Stomach (tissue), 9 donors: ENCODE results near the gene TTC7B. TPM values are rescaled to one million over a fixed set of nuclear protein-coding genes. Genes with fewer than 3 reads are reported as not detected.

Experiments
- DNase-seq, 2 donors: peaks; one replicate each; pipeline versions ENCODE4 v3.0.0 to v3.0.0-alpha.2; 2013 to 2019
- H3K27ac ChIP-seq, 5 donors: fragments of 200-600 bp in 4 of 5; sonication (generic) in 4 of 5; one replicate each; pipeline ENCODE4 v1.5.1; 2013 to 2019; ENCODE audit warnings: mild to moderate bottlenecking in 1 of 5, moderate library complexity in 1 of 5
- H3K27me3 ChIP-seq, 3 donors: fragments of 200-600 bp; sonication (generic); one replicate each; pipeline ENCODE4 v1.5.1; 2017 to 2019; ENCODE audit warnings: mixed run types in 1 of 3
- H3K36me3 ChIP-seq, 4 donors: fragments of 200-600 bp; sonication (generic); 1 replicate in 3 of 4; 2 replicates in 1 of 4; pipeline ENCODE4 v1.5.1; 2016 to 2019
- H3K4me1 ChIP-seq, 4 donors: fragments of 200-600 bp; sonication (generic); one replicate each; pipeline ENCODE4 v1.5.1; 2016 to 2019
- H3K4me3 ChIP-seq, 4 donors: fragments of 200-600 bp; sonication (generic) in 3 of 4; one replicate each; pipeline ENCODE4 v1.5.1; 2016 to 2019; ENCODE audit warnings: mild to moderate bottlenecking in 1 of 4
- H3K9me3 ChIP-seq, 4 donors: fragments of 200-600 bp; sonication (generic); one replicate each; pipeline ENCODE4 v1.5.1; 2016 to 2019
- EP300 ChIP-seq: sonication (generic); formaldehyde crosslinking; IDR thresholded peaks from one replicate; pipeline ENCODE4 v1.6.1; 2017; ENCODE audit warnings: antibody characterized with exemption
- POLR2A ChIP-seq, 4 donors: fragments of 450-650 bp; IDR thresholded peaks; one replicate each; pipeline ENCODE4 v1.6.1; 2016; ENCODE audit warnings: antibody characterized with exemption in 4 of 4, control low read depth in 2 of 4, mild to moderate bottlenecking in 1 of 4, moderate library complexity in 1 of 4
- POLR2AphosphoS5 ChIP-seq, 3 donors: sonication (generic); formaldehyde crosslinking; IDR thresholded peaks; one replicate each; pipeline ENCODE4 v1.6.1; 2016; ENCODE audit warnings: antibody characterized with exemption in 3 of 3
- WGBS, 5 donors: extraction: QIAGEN DNeasy Blood & Tissue Kit in 3 of 5; methylation state at CpG; one replicate each; pipeline versions ENCODE4 v1.1.5 to v1.1.7; 2013 to 2018; 5-methylcytosine and 5-hydroxymethylcytosine counted together
- intact Hi-C: fragments of 100-400 bp; cut with DNase I; formaldehyde crosslinking; loops from one replicate; pipeline ENCODE4 v1.15.1; 2023; ENCODE audit warnings: low total_unique reads
- polyA plus RNA-seq, 3 donors: library from polyadenylated mRNA; stranded (reverse); fragments of 200-250 nt; gene quantifications; one replicate each; pipeline ENCODE4 v1.2.3, GENCODE V29; 2013
- total RNA-seq, 5 donors: library from RNA; depleted of rRNA; stranded (reverse); fragments of >200 nt; gene quantifications; one replicate each; pipeline versions ENCODE4 v1.1.0 to v1.2.3, GENCODE V29; 2014 to 2016
- TF ChIP-seq, protein P1 (sequence below), 7 experiments: fragments of 450-650 bp in 4 of 7; fragments of 200-600 bp in 3 of 7; sonication (generic) in 3 of 7; IDR thresholded peaks; one replicate each; pipeline ENCODE4 v1.5.1; 2016 to 2019; ENCODE audit warnings: antibody characterized with exemption in 7 of 7, control low read depth in 2 of 7, mild to moderate bottlenecking in 1 of 7
- donor health status: healthy with polysubstance abuse.
- donor health status: Bipolar disorder and iron deficiency.
- donor health status: healthy.

Gene TTC7B
- total and polyA plus RNA-seq, 8 donors = 6.8 to 110 (median 17.7) TPM

GRCh38 chr14:90695997-90696660, 120.1 kb downstream of the TTC7B start:
- DNase-seq = no peak
- H3K27me3 ChIP-seq = no peaks in the 10 kb centered on the region
- H3K4me1 ChIP-seq = peaks cover 0 to 42% (median 28%) of the 10 kb centered on the region in 4 donors
- intact Hi-C loops = loop anchor here (10.0 kb wide), 1 partner anchor 291 kb away; no protein-coding TSS in a partner anchor
- no peaks in the 10 kb centered on the region for H3K9me3 ChIP-seq
- WGBS, 5 donors = 71 to 79% (median 77%) methylated on average over 11 to 12 of the region's 12 CpGs
- H3K36me3 ChIP-seq = no peaks in the 10 kb centered on the region
- H3K4me3 ChIP-seq = no peak overlapping the region
- TF ChIP-seq POLR2AphosphoS5 (IDR thresholded peaks at IDR 0.05) = no peak
- TF ChIP-seq, protein P1, sequence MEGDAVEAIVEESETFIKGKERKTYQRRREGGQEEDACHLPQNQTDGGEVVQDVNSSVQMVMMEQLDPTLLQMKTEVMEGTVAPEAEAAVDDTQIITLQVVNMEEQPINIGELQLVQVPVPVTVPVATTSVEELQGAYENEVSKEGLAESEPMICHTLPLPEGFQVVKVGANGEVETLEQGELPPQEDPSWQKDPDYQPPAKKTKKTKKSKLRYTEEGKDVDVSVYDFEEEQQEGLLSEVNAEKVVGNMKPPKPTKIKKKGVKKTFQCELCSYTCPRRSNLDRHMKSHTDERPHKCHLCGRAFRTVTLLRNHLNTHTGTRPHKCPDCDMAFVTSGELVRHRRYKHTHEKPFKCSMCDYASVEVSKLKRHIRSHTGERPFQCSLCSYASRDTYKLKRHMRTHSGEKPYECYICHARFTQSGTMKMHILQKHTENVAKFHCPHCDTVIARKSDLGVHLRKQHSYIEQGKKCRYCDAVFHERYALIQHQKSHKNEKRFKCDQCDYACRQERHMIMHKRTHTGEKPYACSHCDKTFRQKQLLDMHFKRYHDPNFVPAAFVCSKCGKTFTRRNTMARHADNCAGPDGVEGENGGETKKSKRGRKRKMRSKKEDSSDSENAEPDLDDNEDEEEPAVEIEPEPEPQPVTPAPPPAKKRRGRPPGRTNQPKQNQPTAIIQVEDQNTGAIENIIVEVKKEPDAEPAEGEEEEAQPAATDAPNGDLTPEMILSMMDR (IDR thresholded peaks at IDR 0.05) = no peak
- no peak for TF ChIP-seq EP300
- no peak for TF ChIP-seq POLR2A (IDR thresholded peaks at IDR 0.05)
- peak overlapping the region in 2 of 5 donors; percentile 63 to 82 for H3K27ac ChIP-seq

DNA sequence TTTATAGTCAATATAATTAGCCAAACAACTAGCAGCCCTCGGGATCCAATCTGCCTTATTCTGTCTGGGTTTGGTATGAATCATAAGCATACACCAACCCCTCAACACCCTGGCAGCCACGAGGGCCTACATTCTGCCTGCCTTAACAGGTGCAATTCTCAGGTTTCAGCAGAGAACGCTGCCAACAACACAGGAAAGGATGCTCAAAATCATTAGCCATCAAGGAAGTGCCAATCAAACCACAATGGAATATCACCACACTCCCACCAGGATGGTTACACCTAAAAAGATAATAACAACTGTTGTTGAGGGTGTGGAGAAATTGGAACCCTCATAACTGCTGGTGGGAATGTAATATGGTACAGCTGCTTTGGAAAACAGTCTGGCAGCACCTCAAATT, 122.8 kb downstream of the TTC7B start:
- no peak for TF ChIP-seq POLR2A (IDR thresholded peaks at IDR 0.05)
- no peak for TF ChIP-seq POLR2AphosphoS5 (IDR thresholded peaks at IDR 0.05)
- TF ChIP-seq EP300 = no peak
- TF ChIP-seq, protein P1 (IDR thresholded peaks at IDR 0.05) = no peak
- WGBS, 5 donors = 62 to 78% (median 76%) methylated on average over 3 of the region's 3 CpGs
- no peak for DNase-seq
- H3K4me3 ChIP-seq = no peak overlapping the region
- peak overlapping the region in 1 of 5 donors; percentile 31 for H3K27ac ChIP-seq
- peaks cover 0 to 31% (median 21%) of the 10 kb centered on the region in 4 donors for H3K4me1 ChIP-seq
- intact Hi-C loops = loop anchor here (10.0 kb wide), 1 partner anchor 289 kb away; no protein-coding TSS in a partner anchor
- peaks cover 0 to 7% (median 0%) of the 10 kb centered on the region in 4 donors for H3K36me3 ChIP-seq
- no peaks in the 10 kb centered on the region for H3K9me3 ChIP-seq
- no peaks in the 10 kb centered on the region for H3K27me3 ChIP-seq

DNA sequence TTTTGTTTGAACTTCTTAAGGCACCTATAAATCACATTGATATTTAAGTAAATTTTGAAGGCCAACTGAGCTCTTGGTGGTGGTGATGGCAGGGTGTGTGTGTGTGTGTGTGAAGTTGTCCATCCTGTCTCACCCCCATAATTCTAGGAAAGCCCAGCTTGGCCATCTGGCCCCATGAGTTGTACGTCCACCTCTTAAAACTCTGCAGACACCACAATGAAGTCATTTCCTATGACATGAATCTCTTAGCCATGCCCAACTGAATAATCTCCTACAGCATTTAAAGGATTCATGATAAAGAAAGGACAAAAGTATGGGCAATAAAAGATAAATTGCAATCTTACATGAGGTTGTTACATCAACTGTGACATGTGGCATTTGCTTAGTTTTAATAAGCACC, 123.4 kb downstream of the TTC7B start:
- Histone ChIP-seq H3K27me3 (no peaks in the 10 kb centered on the region), H3K27ac (peak overlapping the region in 1 of 5 donors; percentile 31), H3K36me3 (peaks cover 0 to 11% (median 2%) of the 10 kb centered on the region in 4 donors), H3K4me1 (peaks cover 0 to 26% (median 15%) of the 10 kb centered on the region in 4 donors), H3K4me3 (no peak overlapping the region), H3K9me3 (no peaks in the 10 kb centered on the region)
- intact Hi-C loops = loop anchor here (10.0 kb wide), 1 partner anchor 288 kb away; no protein-coding TSS in a partner anchor
- DNase-seq = no peak
- 79 to 87% (median 83%) methylated on average over 1 of the region's 1 CpG for WGBS, 5 donors
- TF ChIP-seq EP300 = no peak
- TF ChIP-seq POLR2AphosphoS5 (IDR thresholded peaks at IDR 0.05) = no peak
- TF ChIP-seq, protein P1 (IDR thresholded peaks at IDR 0.05) = no peak
- no peak for TF ChIP-seq POLR2A (IDR thresholded peaks at IDR 0.05)

DNA sequence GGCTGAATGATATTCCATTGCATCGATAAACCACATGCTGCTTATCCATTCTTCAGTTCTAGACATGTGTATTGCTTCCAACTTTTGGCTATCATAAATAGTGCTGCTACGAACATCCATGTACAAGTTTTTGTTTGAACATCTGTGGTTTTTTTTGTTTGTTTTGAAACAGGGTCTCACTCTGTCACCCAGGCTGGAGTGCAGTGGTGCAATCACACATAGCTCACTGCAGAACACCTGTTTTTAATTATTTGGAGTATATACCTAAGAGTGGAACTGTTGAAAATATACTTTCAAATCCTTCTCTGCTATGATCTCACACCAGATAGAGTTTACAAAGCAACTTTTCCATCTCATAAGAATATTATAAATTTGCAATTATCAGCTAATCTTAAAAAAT, 124.2 kb downstream of the TTC7B start:
- intact Hi-C loops = loop anchor here (10.0 kb wide), 1 partner anchor 287 kb away; no protein-coding TSS in a partner anchor
- H3K27ac ChIP-seq = no peak overlapping the region
- DNase-seq = no peak
- TF ChIP-seq EP300 (no peak), POLR2A (IDR thresholded peaks at IDR 0.05) (no peak), POLR2AphosphoS5 (IDR thresholded peaks at IDR 0.05) (no peak)
- TF ChIP-seq, protein P1 (IDR thresholded peaks at IDR 0.05) = no peak
- no peaks in the 10 kb centered on the region for H3K27me3 ChIP-seq
- H3K36me3 ChIP-seq = peaks cover 0 to 17% (median 6%) of the 10 kb centered on the region in 4 donors
- WGBS, 5 donors = 63 to 82% (median 68%) methylated on average over 2 of the region's 2 CpGs
- H3K4me1 ChIP-seq = peaks cover 0 to 18% (median 7%) of the 10 kb centered on the region in 4 donors
- H3K9me3 ChIP-seq = no peaks in the 10 kb centered on the region
- no peak overlapping the region for H3K4me3 ChIP-seq
